NCI-H1694 treated with DMSO at 0.1 percent for 48 hours (cell line): Measurements from ENCODE around the gene ATP2B2.

Source experiments
- DNase-seq: peaks from one replicate; lab custom pipeline; 2025; lab: John Stamatoyannopoulos, UW

The ATP2B2 gene

DNA sequence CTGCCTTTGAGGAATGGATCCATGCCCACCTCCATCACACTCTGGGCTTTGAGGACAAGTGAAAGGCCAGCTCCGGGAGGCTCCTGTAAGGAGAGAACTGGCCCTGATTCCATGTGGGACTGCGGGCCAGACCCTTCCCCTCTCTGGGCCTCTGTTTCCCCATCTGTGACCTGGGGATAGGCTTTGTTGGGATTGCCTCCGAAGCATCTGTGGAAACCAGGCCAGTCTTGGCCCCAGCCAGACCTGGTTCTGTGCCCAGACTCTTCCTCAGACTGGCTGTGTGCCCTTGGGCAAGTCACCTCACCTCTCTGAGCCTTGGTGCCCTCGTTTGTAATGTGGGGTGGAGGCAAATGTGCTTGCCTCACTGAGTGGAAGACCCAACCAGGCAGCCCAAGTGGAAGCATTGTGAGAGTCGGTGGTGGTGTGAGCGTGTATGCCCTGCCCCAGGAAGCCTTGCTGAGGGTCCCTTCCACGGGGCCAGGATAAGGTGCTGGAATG lies 163.4 kb downstream of the ATP2B2 start:
- DNase-seq, result no peak

- no peak for DNase-seq
Observed at GRCh38 chr3:10340476-10340875, 164.9 kb downstream of the ATP2B2 start.

DNA sequence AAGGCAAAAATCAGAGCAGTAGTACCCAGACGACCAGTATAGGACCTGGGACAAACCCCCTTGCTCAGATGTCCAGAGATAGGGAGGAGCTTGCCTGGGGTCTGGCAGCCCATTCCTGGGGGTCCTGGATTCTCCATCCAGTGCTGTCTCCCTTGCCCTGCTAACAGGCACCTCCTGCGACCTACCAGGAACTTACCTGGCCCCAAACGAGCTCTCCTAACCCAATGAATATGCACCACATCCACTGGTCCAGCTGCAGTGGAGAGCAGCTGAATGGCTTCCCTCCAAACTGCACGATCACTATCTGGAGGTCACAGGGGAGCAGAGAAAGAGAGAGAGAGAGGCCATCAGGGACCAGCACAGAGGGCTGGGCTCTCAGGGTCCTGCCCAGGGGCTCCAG lies 165.3 kb downstream of the ATP2B2 start:
- DNase-seq, result no peak

DNA sequence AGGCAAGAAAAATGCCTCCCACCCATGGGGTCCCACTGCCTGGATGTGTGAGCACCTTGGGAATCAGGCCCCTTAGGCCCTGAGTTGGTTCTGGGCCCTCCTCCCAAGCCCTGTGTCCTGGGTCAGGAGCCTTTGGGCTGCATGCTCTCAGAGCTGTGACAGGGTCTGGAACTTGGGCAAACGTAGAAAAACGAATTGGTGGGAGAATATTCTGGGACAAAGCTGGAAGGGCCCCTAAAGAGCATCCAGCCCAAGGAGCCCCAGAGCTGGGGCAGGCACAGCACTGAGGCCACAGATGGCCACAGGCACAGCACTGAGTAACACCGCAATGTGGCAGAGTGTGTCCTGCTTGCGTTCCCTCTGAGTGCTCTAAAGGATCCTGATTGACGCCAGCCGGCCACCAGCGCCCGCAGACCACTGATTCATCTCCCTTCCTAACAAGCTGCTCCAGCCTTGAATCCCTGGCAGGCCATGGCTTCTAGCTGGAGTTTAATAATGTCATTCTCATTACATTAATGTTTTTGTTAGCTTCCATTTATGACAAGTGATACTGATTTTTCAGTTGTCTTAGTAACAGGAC lies 165.9 kb downstream of the ATP2B2 start:
- no peak for DNase-seq

- no peak for DNase-seq
Observed at GRCh38 chr3:10338591-10339353, 166.6 kb downstream of the ATP2B2 start.

DNA sequence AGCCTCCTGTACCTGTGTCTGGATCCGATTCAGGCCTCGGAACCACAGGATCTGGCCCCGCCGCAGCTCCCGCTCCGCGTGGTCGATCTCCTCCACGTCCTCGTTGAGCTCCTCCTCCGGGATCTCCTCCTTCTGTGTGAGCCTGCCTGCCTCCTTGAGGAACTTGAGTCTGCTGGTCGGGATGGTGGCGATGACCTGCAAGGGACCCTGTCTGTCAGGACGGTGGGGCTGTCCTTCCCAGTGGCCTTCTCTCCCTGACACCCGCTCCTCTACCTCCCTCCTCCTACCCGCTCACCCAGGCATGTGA lies 167.3 kb downstream of the ATP2B2 start:
- DNase-seq, result no peak

GRCh38 chr3:10337323-10338163 lies 167.8 kb downstream of the ATP2B2 start:
- DNase-seq, result no peak

- DNase-seq, result no peak
Observed at GRCh38 chr3:10336761-10337160, 168.6 kb downstream of the ATP2B2 start.

GRCh38 chr3:10335871-10336622 lies 169.3 kb downstream of the ATP2B2 start:
- no peak for DNase-seq

- no peak for DNase-seq
Observed at GRCh38 chr3:10335190-10335738, 170.1 kb downstream of the ATP2B2 start.

GRCh38 chr3:10334459-10334858 lies 170.9 kb downstream of the ATP2B2 start:
- no peak for DNase-seq

GRCh38 chr3:10334042-10334441 lies 171.3 kb downstream of the ATP2B2 start:
- DNase-seq, result no peak

- no peak for DNase-seq
Observed at GRCh38 chr3:10333349-10333650, 172.1 kb downstream of the ATP2B2 start.

GRCh38 chr3:10332481-10333348 lies 172.7 kb downstream of the ATP2B2 start:
- no peak for DNase-seq

DNA sequence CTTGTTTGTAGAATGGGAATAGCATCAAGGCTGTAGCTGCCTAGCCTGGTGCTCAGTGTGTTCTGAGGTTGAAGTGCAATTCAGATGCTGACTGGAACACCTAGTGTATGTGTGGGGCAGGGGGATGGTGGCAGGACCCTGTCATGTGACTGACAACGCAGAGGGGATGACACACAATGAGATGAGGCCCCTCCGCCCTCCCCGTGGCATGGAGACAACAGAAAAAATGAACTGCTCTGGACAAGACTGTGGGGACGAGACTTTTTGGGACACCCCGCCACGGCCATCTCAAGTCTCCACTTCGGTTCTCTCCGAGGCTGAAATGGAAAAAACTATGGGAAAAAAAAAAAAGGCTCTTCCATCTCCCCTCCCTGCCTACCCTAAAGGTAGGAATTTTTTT lies 174.1 kb downstream of the ATP2B2 start:
- DNase-seq, result no peak

DNA sequence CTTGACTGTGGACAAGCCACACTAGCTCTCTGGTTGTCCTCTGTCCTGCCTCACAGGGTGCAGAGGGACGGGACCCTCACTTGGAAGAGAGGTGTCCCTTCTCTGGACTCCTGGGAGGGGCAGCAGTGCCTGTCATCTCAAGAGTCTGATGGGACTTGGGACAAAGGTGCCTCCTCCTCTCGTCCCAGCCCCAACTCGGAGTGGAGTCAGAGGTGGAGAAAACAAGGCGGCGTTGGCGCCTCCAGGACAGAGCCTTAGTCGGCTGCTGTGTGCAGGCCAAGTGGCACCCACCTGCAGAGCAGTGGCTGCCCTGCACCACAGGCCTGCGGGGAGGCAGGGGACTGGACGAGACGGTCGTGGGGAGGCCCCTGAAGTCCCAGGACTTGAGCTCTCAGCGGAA lies 175.1 kb downstream of the ATP2B2 start:
- no peak for DNase-seq

- DNase-seq, result no peak
Observed at GRCh38 chr3:10329495-10330015, 175.8 kb downstream of the ATP2B2 start.

DNA sequence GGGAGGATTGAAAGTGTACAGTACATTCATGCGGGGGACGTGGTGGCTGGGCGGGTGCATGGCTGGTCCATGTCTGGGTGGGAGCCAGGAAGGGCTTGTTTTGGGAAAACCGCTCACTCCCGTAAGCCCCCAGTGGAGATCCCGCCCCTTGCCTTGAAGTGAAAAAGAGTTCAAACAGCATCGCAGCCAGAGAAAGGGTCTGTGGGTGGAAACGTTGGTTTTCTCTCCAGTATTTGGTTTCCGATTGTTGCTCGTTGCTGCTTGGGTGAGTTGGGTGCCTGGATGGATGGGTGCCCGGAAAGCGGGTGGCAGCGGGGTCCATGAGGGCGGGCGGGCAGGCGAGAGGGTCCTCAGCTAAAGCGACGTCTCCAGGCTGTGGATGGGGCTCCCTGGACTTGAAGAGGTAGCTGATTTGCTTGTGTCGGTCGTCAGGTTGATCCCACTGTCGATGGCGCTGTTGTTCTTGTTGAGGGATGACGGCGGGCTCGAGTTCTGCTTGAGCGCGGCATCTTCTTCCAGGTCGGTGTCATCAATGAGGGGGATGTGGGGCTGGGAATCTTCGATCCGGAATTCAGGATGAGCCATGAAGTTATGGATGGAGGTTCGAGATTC lies 176.8 kb downstream of the ATP2B2 start:
- DNase-seq, result no peak

DNA sequence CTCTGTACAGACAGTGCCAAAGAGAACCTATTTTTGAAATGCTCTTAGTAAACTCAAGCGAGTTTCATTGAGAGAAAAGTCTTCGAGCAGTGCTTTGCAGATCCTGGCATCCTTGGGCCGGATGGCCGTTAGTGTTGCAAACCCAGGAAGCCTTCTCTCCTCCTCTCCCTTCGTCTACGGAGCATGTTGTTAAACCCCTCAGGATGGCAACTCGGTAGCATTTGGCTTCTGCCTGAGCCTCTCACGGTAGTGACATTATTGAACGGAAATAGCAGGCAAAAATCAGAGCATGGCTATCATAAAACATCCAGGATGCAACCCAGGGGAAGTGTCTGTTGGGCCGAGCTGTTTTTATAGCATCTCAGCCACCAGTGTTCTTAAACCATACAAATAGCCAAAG lies 177.8 kb downstream of the ATP2B2 start:
- no peak for DNase-seq

DNA sequence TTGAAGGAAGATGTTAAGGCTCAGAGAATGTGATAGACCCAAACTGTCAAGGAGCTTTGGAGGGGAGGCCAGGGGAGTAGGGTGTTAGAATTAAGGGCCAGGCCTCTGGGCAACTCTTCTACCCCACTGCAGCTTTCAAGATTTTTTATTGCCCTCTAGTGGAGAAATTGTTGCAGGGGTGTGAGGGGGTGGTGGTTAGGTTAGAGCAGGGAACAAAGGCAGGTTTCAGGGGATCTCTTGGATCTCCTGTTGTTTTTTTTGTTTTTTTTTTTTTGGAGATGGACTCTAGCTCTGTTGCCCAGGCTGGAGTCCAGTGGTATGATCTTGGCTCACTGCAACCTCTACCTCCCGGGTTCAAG lies 183.1 kb downstream of the ATP2B2 start:
- DNase-seq, result no peak
